ENCODE measurements around the gene EIPR1.

DNA sequence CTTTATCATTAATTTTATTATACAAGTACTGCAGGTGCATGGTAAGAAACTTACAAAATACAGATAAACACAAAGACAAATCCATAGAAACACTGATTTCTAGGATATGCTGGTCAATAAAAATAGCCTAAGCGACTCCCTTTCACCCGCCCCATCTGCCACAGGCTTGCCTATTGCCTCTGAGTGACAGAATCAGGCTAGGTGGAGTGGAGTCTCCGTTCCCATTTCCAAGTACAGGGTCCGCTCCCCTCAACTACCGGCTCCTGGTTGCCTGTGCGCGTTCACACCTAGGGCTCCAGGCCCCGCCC is 1.7 kb upstream of the EIPR1 start:
- TF ChIP-seq POLR2AphosphoS5 (IDR thresholded peaks at IDR 0.05; ENCODE audit: borderline replicate concordance, low read depth, low read length) (no peak), EZH2 (IDR thresholded peaks at IDR 0.05) (no peak)

All from SK-N-MC (cell line).